ENCODE results near the gene PRRX1. TPM values are rescaled to one million over a fixed set of nuclear protein-coding genes. Genes with fewer than 3 reads are reported as not detected.
A peak's percentile ranks its signal among the peaks of the same experiment; 100 is the strongest.

PRRX1 gene
- total and polyA plus RNA-seq, 8 donors: 1.0 to 11.6 (median 2.3) TPM

GRCh38 chr1:170660871-170661645 is 2.9 kb upstream of the PRRX1 start:
- TF ChIP-seq CTCF (IDR thresholded peaks at IDR 0.05): no peak
- peaks cover 0 to 4% (median 0%) of the 10 kb centered on the region in 3 donors for H3K4me1 ChIP-seq
- H3K27ac ChIP-seq: no peak overlapping the region
- H3K36me3 ChIP-seq: no peaks in the 10 kb centered on the region
- WGBS, 2 donors: 5 to 7% methylated on average over 52 to 54 of the region's 54 CpGs
- no peak for DNase-seq
- H3K9me3 ChIP-seq: no peaks in the 10 kb centered on the region
- no peak for FAIRE-seq
- intact Hi-C loops (cut with DNase I): no loop called here
- ATAC-seq: peak in 2 of 4 donors; percentile 4 to 11
- H3K4me3 ChIP-seq: peak overlapping the region in 2 of 4 donors; percentile 2
- peaks cover 0 to 19% (median 0%) of the 10 kb centered on the region in 4 donors for H3K27me3 ChIP-seq

- 2 to 3% methylated on average over 28 to 31 of the region's 31 CpGs for WGBS, 2 donors
- no peak for FAIRE-seq
- H3K4me3 ChIP-seq: peak overlapping the region in 2 of 4 donors; percentile 2
- DNase-seq: peak in 1 of 6 donors; percentile 29
- no peaks in the 10 kb centered on the region for H3K36me3 ChIP-seq
- H3K27ac ChIP-seq: peak overlapping the region in 1 of 4 donors; percentile 30
- ATAC-seq: peak in 1 of 4 donors; percentile 6
- intact Hi-C loops (cut with DNase I): no loop called here
- H3K4me1 ChIP-seq: peaks cover 0 to 4% (median 0%) of the 10 kb centered on the region in 3 donors
- H3K9me3 ChIP-seq: no peaks in the 10 kb centered on the region
- peaks cover 0 to 27% (median 4%) of the 10 kb centered on the region in 4 donors for H3K27me3 ChIP-seq
- TF ChIP-seq CTCF (IDR thresholded peaks at IDR 0.05): no peak
Observed at GRCh38 chr1:170661646-170662411, 2.1 kb upstream of the PRRX1 start.

- Histone ChIP-seq H3K4me3 (peak overlapping the region in 2 of 4 donors; percentile 1 to 52), H3K36me3 (no peaks in the 10 kb centered on the region), H3K4me1 (peaks cover 0 to 4% (median 0%) of the 10 kb centered on the region in 3 donors), H3K27me3 (peaks cover 0 to 27% (median 5%) of the 10 kb centered on the region in 4 donors), H3K9me3 (no peaks in the 10 kb centered on the region), H3K27ac (peak overlapping the region in 2 of 4 donors; percentile 22 to 36)
- WGBS, 2 donors: 5 to 6% methylated on average over 11 of the region's 11 CpGs
- intact Hi-C loops (cut with DNase I): no loop called here
- no peak for TF ChIP-seq CTCF (IDR thresholded peaks at IDR 0.05)
- ATAC-seq: no peak
- no peak for FAIRE-seq
- no peak for DNase-seq
Observed at GRCh38 chr1:170662561-170663403, 1.1 kb upstream of the PRRX1 start.

- no peak for TF ChIP-seq CTCF (IDR thresholded peaks at IDR 0.05)
- Histone ChIP-seq H3K27me3 (peaks cover 0 to 30% (median 5%) of the 10 kb centered on the region in 4 donors), H3K4me3 (peak overlapping the region in 2 of 4 donors; percentile 43 to 52), H3K36me3 (no peaks in the 10 kb centered on the region), H3K4me1 (peaks cover 0 to 4% (median 0%) of the 10 kb centered on the region in 3 donors), H3K27ac (peak overlapping the region in 2 of 4 donors; percentile 22 to 36), H3K9me3 (no peaks in the 10 kb centered on the region)
- DNase-seq: no peak
- peak in 1 of 4 donors; percentile 4 for ATAC-seq
- no peak for FAIRE-seq
- WGBS, 2 donors: 9 to 12% methylated on average over 12 of the region's 12 CpGs
- intact Hi-C loops (cut with DNase I): no loop called here
Observed at GRCh38 chr1:170663404-170664092, 383 bp upstream of the PRRX1 start.
